Neural progenitor cell (in vitro differentiated cells): Measurements from ENCODE around the gene FRYL. TPM values are rescaled to one million over a fixed set of nuclear protein-coding genes. Genes with fewer than 3 reads are reported as not detected.
"Not testable (repeated sequence)": the region's sequence is repeated elsewhere in the genome, so short reads cannot be mapped to it uniquely, and the experiment has no call there.

Source experiments
- DNase-seq: peaks from one replicate; pipeline ENCODE4 v3.0.0-alpha.2; 2016; ENCODE audit warnings: low spot score
- H2AFZ ChIP-seq: fragments of 200-600 bp; sonication (generic); replicated peaks from 2 replicates; pipeline ENCODE4 v1.6.1; 2016; ENCODE audit warnings: antibody characterized with exemption
- H3F3A ChIP-seq: fragments of 200-600 bp; sonication (generic); 2 replicates; pipeline ENCODE4 v1.6.1; 2016; ENCODE audit warnings: antibody characterized with exemption, low read depth
- H3K27ac ChIP-seq: fragments of 200-600 bp; sonication (generic); 2 replicates; pipeline ENCODE4 v1.5.1; 2016; ENCODE audit warnings: mild to moderate bottlenecking
- H3K27me3 ChIP-seq: fragments of 200-600 bp; sonication (generic); 2 replicates; pipeline ENCODE4 v1.6.1; 2016; ENCODE audit warnings: mild to moderate bottlenecking, moderate library complexity
- H3K36me3 ChIP-seq: fragments of 200-600 bp; sonication (generic); 2 replicates; pipeline ENCODE4 v1.5.1; 2016
- H3K4me1 ChIP-seq: fragments of 200-600 bp; sonication (generic); 2 replicates; pipeline ENCODE4 v1.6.1; 2016; ENCODE audit warnings: mixed run types
- H3K4me2 ChIP-seq: fragments of 200-600 bp; sonication (generic); 2 replicates; pipeline ENCODE4 v1.6.1; 2016
- H3K4me3 ChIP-seq: fragments of 200-600 bp; sonication (generic); 2 replicates; pipeline ENCODE4 v1.5.1; 2016
- H3K79me2 ChIP-seq: fragments of 200-600 bp; sonication (generic); 2 replicates; pipeline ENCODE4 v1.6.1; 2016; ENCODE audit warnings: low read depth
- H3K9ac ChIP-seq: fragments of 200-600 bp; sonication (generic); 2 replicates; pipeline ENCODE4 v1.6.1; 2016
- H3K9me3 ChIP-seq: fragments of 200-600 bp; sonication (generic); 2 replicates; pipeline ENCODE4 v1.5.1; 2016; ENCODE audit warnings: low read depth
- H4K20me1 ChIP-seq: fragments of 200-600 bp; sonication (generic); 2 replicates; pipeline ENCODE4 v1.6.1; 2016; ENCODE audit warnings: low read depth
- H3K27ac Mint-ChIP-seq: 3 replicates; pipeline ENCODE4 v1.8.0; 2021; ENCODE audit warnings: mixed read lengths
- H3K27me3 Mint-ChIP-seq: 2 replicates; pipeline ENCODE4 v1.8.0; 2022; ENCODE audit warnings: low read depth, mild to moderate bottlenecking, inconsistent platforms, moderate library complexity, mixed read lengths; ENCODE audit not compliant: insufficient read depth
- H3K36me3 Mint-ChIP-seq: 3 replicates; pipeline ENCODE4 v1.8.0; 2021; ENCODE audit warnings: mixed read lengths
- H3K4me1 Mint-ChIP-seq: 3 replicates; pipeline ENCODE4 v1.8.0; 2021; ENCODE audit warnings: mixed read lengths
- H3K4me3 Mint-ChIP-seq: 3 replicates; pipeline ENCODE4 v1.8.0; 2021; ENCODE audit warnings: mild to moderate bottlenecking, moderate library complexity, mixed read lengths
- H3K9me3 Mint-ChIP-seq: 3 replicates; pipeline ENCODE4 v1.8.0; 2020; ENCODE audit warnings: mixed read lengths
- CTCF ChIP-seq: fragments of 200-600 bp; sonication (generic); IDR thresholded peaks from 2 replicates; pipeline ENCODE4 v1.5.1; 2017; ENCODE audit warnings: antibody characterized with exemption, mild to moderate bottlenecking
- EZH2 ChIP-seq: fragments of 200-600 bp; sonication (generic); IDR thresholded peaks from 2 replicates; pipeline ENCODE4 v1.6.1; 2017; ENCODE audit warnings: antibody characterized with exemption, mild to moderate bottlenecking, moderate library complexity
- EZH2phosphoT487 ChIP-seq: fragments of 200-600 bp; sonication (generic); IDR thresholded peaks from 2 replicates; pipeline ENCODE4 v1.6.1; 2017; ENCODE audit warnings: antibody characterized with exemption
- total RNA-seq: library from RNA; depleted of rRNA; stranded (reverse); fragments of >200 nt; gene quantifications from 2 replicates; pipeline ENCODE4 v1.2.3, GENCODE V29; 2015; ENCODE audit warnings: low replicate concordance

Gene FRYL
- total RNA-seq, 1 donor from 2014 or later: 70.5 TPM

- Histone ChIP-seq H3K27ac (no peak overlapping the region), H3K4me3 (no peak overlapping the region), H3K4me2 (no peak overlapping the region), H3F3A (peaks cover 4% of the 10 kb centered on the region), H3K27me3 (no peaks in the 10 kb centered on the region), H3K36me3 (no peaks in the 10 kb centered on the region), H2AFZ (no peak overlapping the region), H3K4me1 (peaks cover 10% of the 10 kb centered on the region), H3K79me2 (peaks cover 100% of the 10 kb centered on the region), H3K9ac (no peak overlapping the region), H3K9me3 (no peaks in the 10 kb centered on the region), H4K20me1 (peaks cover 46% of the 10 kb centered on the region)
- TF ChIP-seq EZH2: no peak
- no peak for TF ChIP-seq CTCF
- TF ChIP-seq EZH2phosphoT487: no peak
- Mint-ChIP-seq H3K9me3 (peaks cover 32% of the 10 kb centered on the region), H3K27ac (no peak overlapping the region), H3K4me1 (no peaks in the 10 kb centered on the region), H3K27me3 (peaks cover 2% of the 10 kb centered on the region), H3K4me3 (no peak overlapping the region), H3K36me3 (peaks cover 35% of the 10 kb centered on the region)
- no peak for DNase-seq
These were observed 57.3 kb downstream of the FRYL start for GRCh38 chr4:48722509-48723446.

- Histone ChIP-seq H3K9ac (no peak overlapping the region), H3K4me1 (peaks cover 6% of the 10 kb centered on the region), H3F3A (peaks cover 4% of the 10 kb centered on the region), H4K20me1 (peaks cover 24% of the 10 kb centered on the region), H3K4me3 (no peak overlapping the region), H3K9me3 (no peaks in the 10 kb centered on the region), H3K4me2 (no peak overlapping the region), H3K27ac (no peak overlapping the region), H2AFZ (no peak overlapping the region), H3K27me3 (no peaks in the 10 kb centered on the region), H3K79me2 (peaks cover 92% of the 10 kb centered on the region), H3K36me3 (no peaks in the 10 kb centered on the region)
- no peak overlapping the region for H3K4me3 Mint-ChIP-seq
- DNase-seq: no peak
- H3K27me3 Mint-ChIP-seq: peaks cover 2% of the 10 kb centered on the region
- no peak overlapping the region for H3K27ac Mint-ChIP-seq
- no peaks in the 10 kb centered on the region for H3K4me1 Mint-ChIP-seq
- peaks cover 27% of the 10 kb centered on the region for H3K36me3 Mint-ChIP-seq
- H3K9me3 Mint-ChIP-seq: peaks cover 33% of the 10 kb centered on the region
- no peak for TF ChIP-seq CTCF
- TF ChIP-seq EZH2: no peak
- no peak for TF ChIP-seq EZH2phosphoT487
These were observed 59.6 kb downstream of the FRYL start for GRCh38 chr4:48720459-48720858.

GRCh38 chr4:48718818-48719465 lies 61.1 kb downstream of the FRYL start:
- no peak overlapping the region for H3K27ac Mint-ChIP-seq

GRCh38 chr4:48716285-48716684 lies 63.8 kb downstream of the FRYL start:
- H3K9me3 Mint-ChIP-seq: peaks cover 48% of the 10 kb centered on the region
- not testable (repeated sequence) for H3K36me3 ChIP-seq, H2AFZ ChIP-seq, H3K27me3 ChIP-seq, H3K4me2 ChIP-seq, H3K9me3 ChIP-seq, H3K4me1 Mint-ChIP-seq, H3K4me1 ChIP-seq, H3K27ac Mint-ChIP-seq, H3K27ac ChIP-seq, H3K9ac ChIP-seq, DNase-seq, H4K20me1 ChIP-seq, H3K27me3 Mint-ChIP-seq, H3F3A ChIP-seq, H3K4me3 ChIP-seq, H3K4me3 Mint-ChIP-seq
- H3K79me2 ChIP-seq: peaks cover 67% of the 10 kb centered on the region
- peaks cover 24% of the 10 kb centered on the region for H3K36me3 Mint-ChIP-seq

More at GRCh38 chr4:48718818-48719465, 61.1 kb downstream of the FRYL start:
- Histone ChIP-seq H4K20me1 (peaks cover 13% of the 10 kb centered on the region), H3K27ac (no peak overlapping the region), H3K4me1 (peaks cover 6% of the 10 kb centered on the region), H3K9ac (no peak overlapping the region), H3K4me3 (no peak overlapping the region), H3K79me2 (peaks cover 77% of the 10 kb centered on the region), H3K4me2 (no peak overlapping the region), H3F3A (peaks cover 4% of the 10 kb centered on the region), H3K9me3 (no peaks in the 10 kb centered on the region), H3K36me3 (no peaks in the 10 kb centered on the region), H2AFZ (no peak overlapping the region), H3K27me3 (no peaks in the 10 kb centered on the region)
- Mint-ChIP-seq H3K36me3 (peaks cover 24% of the 10 kb centered on the region), H3K27me3 (peaks cover 2% of the 10 kb centered on the region), H3K9me3 (peaks cover 32% of the 10 kb centered on the region), H3K4me1 (no peaks in the 10 kb centered on the region), H3K4me3 (no peak overlapping the region)
- no peak for DNase-seq
- no peak for TF ChIP-seq EZH2phosphoT487
- no peak for TF ChIP-seq EZH2
- no peak for TF ChIP-seq CTCF
